GM18499 (cell line): Measurements from ENCODE around the gene TAOK3.
"Not testable (repeated sequence)": the region's sequence is repeated elsewhere in the genome, so short reads cannot be mapped to it uniquely, and the experiment has no call there.

Source experiments
- ATAC-seq: cut with Tn5 transposase; IDR thresholded peaks from one replicate; pipeline ENCODE4 v1.9.1; 2021; ENCODE audit warnings: moderate number of reproducible peaks; ENCODE audit not compliant: insufficient read depth, unreplicated experiment

Gene TAOK3

DNA sequence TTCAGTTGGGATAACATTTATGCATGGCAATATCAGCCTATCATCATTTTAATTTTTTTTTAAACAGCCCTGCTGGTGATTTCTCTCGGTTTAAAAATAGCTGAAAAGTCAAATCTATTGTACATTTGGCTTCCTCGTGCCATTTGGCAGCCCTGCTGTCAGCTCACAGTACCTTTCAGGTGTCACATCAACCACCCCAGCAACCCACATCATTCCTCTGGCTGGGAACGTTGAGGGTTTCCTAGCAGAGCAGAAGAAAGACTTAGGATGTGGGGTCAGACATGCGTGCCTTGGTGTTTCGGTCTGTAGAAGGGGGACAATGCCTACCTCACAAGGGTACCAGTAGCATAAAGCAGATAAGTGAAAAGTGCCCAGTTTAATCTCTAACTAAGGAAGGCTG is 221.0 kb downstream of the TAOK3 start:
- ATAC-seq, result no peak

- ATAC-seq, result no peak
Measured at GRCh38 chr12:118150625-118151024, 222.1 kb downstream of the TAOK3 start.

DNA sequence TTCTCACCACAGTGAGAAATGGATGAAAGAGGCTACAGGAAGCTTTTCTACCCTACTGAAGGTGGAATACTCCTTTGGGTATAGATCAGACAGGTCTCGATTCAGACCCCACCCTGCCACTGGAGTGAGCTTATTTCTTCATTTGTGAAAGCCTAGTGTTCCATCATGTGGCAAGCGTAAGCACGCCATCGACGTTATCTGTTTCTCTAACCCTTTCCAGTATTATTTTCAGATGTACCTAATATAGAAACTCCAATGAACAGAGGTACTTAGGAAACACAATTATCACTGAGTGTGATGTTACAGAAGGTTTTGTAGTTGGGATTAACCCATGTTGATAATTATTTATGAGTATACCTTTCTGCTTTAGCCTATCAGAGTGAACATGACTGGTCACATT is 224.4 kb downstream of the TAOK3 start:
- no peak for ATAC-seq

- ATAC-seq, result no peak
Measured at GRCh38 chr12:118145798-118146156, 226.9 kb downstream of the TAOK3 start.

DNA sequence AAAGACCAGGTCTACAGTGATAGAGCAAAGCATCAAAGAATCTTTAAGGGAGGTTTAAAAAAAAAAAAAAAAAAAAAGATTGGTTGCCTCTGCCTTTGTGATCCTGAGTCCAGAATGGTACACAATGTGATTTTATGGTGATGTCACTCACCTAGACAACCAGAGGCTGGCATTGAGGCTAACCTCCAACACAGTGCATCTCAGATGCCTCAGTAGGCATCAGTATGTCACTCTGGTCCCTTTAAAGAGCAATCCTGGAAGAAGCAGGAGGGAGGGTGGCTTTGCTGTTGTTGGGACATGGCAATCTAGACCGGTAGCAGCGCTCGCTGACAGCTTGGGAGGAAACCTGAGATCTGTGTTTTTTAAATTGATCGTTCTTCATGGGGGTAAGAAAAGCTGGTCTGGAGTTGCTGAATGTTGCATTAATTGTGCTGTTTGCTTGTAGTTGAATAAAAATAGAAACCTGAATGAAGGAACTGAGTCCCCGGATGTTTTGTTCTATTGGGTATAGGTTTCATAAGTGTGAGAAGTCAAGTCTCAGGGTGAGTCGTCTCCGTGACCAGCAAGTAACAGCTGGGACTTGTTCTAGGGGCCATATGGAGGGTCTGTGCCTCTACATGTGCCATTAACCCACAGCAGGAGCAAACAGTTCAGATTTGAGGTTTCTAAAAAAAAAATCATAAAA is 227.5 kb downstream of the TAOK3 start:
- no peak for ATAC-seq

DNA sequence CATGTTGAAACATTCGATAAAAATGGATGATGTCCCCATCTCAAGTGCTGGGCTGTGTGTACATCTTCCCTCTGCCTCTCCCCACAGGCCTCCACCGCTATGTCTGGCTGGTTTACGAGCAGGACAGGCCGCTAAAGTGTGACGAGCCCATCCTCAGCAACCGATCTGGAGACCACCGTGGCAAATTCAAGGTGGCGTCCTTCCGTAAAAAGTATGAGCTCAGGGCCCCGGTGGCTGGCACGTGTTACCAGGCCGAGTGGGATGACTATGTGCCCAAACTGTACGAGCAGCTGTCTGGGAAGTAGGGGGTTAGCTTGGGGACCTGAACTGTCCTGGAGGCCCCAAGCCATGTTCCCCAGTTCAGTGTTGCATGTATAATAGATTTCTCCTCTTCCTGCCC is 228.2 kb downstream of the TAOK3 start:
- ATAC-seq, result no peak

- no peak for ATAC-seq
Measured at GRCh38 chr12:118140825-118141224, 231.9 kb downstream of the TAOK3 start.

DNA sequence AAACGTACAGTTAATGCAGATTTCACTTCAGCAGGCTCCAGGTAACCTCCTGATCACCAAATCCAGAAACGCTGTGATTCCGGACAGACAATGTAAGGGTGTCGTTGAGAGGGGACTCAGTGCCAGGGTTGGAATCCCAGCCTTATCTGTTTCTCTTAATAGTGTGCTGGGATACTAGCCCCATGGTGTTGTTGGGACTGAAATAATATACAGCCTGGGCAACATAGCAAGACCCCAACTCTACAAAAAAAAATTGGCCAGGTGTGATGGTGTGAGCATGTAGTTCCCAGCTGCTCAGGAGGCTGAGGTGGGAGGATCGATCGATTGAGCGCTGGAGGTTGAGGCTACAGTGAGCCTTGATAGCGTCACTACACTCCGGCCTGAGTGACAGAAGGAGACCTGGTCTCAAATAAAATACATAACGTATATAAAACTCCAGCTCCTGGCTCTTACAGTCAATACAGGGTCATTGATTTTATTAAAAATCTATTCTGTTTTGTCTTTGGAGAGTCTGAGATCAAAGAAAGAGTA is 235.5 kb downstream of the TAOK3 start:
- no peak for ATAC-seq

DNA sequence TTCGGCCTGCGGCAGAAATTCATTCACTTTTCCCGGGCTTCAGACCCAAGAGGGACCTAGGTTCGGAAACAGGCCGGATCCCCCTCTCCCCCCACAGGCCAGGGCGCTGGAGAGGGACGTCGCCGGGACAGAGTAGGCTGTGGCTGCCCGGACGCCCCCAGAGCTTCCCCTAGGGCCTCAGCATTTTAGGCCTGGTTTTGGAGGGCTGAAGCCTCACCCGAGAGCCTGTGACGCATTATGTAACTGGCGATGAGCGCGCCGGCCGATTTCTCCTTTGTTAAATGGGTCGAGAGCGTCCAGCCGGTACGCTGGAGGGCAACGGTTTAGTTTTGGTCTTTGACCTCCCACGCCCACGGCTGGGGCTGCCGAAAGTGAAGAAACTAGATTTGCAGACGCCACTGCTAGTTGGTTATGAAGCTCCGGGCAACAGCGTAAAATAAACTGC is 236.1 kb downstream of the TAOK3 start:
- ATAC-seq, result peak; percentile 27

- ATAC-seq, result peak; percentile 79
Measured at GRCh38 chr12:118135788-118136558, 236.7 kb downstream of the TAOK3 start, which contains the start of gene PEBP1. TSS of gene PEBP1 (plus strand) at chr12:118136124. CDS start at chr12:118136210, 86 bp downstream.

GRCh38 chr12:118129436-118129835 is 243.3 kb downstream of the TAOK3 start:
- not testable (repeated sequence) for ATAC-seq

- ATAC-seq, result no peak
Measured at GRCh38 chr12:118127867-118128266, 244.8 kb downstream of the TAOK3 start.

DNA sequence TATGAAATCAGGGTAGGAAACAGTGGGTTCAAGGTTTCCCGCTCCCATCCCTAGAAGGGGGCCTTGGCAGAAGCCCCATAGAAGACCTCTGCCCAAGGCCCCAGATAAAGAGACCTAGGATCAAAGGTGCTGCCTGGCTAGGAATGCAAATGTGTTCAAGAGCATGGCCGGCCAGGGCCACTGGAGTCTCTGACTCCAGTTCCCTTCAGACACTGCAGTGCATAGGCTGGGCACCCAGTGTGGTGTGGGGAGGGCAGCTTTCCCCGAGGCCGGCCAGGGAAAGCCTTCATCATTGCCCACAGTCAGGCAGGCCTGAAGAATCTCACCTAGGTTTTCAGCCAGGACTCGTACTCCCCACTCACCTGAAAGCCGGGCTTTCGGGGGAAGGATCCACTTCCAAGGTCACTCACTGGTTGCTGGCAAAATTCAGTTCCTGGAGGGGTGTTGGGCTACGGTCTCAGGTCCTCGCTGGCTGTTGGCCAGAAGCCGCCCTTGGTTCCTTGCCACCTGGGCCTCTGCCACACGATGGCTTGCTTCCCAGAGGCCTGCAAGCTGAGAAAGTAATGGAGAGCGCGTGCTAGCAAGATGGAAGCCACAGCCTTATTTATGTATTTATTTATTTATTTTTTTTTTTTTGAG is 246.5 kb downstream of the TAOK3 start:
- no peak for ATAC-seq

DNA sequence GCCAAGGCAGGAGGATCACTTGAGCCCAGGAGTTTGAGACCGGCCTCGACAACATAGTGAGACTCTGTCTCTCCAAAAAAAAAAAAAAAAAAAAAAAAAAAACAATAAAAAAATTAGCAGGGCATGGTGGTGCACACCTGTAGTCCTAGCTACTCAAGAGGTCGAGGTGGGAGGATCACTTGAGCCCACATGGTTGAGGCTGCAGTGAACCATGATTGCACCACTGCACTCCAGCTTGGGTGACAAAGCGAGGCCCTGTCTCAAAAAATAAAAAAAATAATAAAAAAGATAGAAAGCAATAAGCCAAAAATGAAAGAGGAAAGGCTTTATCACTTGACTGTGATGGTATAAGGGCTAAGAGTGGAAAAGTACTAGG is 247.0 kb downstream of the TAOK3 start:
- ATAC-seq, result no peak

- no peak for ATAC-seq
Measured at GRCh38 chr12:118124333-118124874, 248.3 kb downstream of the TAOK3 start.

GRCh38 chr12:118122264-118122663 is 250.4 kb downstream of the TAOK3 start:
- ATAC-seq, result no peak

GRCh38 chr12:118120579-118121363 is 251.9 kb downstream of the TAOK3 start:
- no peak for ATAC-seq

DNA sequence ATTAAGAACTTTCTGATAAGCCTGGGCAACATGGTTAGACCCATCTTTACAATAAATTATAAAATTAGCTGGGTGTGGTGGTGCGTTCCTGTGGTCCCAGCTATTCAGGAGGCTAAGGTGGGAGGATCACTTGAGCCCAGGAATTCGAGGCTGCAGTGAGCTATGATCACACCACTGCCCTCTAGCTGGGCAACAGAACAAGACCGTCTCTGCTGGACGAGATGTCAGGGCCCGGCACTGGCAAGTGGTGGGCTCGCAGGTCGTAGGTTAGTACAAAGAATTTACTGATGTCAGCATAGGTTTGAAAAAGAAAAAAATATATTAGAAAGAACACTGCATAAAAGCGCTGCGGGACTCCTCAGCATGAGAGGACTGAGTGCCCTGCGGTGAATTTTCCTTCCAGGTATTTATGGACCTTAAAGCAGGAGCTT is 253.2 kb downstream of the TAOK3 start:
- ATAC-seq, result no peak

DNA sequence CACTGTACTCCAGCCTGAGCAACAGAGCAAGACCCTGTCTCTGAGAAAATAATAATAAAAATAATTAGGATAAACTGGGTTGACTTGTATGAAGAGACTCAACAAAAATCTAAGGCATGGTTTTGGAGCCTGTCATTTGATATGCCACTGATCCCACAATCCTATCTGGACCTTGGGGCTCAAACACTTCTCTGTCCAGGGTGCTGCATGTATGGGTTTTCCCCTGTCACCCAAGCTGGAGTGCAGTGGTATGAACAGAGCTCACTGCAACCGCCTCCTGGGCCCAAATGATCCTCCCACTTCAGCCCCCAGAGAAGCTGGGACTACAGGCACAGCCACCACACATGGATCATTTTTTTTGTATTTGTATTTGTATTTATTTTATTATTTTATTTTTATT is 263.6 kb downstream of the TAOK3 start:
- no peak for ATAC-seq

GRCh38 chr12:118107694-118108093 is 265.0 kb downstream of the TAOK3 start:
- no peak for ATAC-seq
